Measurements from ENCODE around the gene RPS3.
A peak's percentile ranks its signal among the peaks of the same experiment; 100 is the strongest.

Gene RPS3

DNA sequence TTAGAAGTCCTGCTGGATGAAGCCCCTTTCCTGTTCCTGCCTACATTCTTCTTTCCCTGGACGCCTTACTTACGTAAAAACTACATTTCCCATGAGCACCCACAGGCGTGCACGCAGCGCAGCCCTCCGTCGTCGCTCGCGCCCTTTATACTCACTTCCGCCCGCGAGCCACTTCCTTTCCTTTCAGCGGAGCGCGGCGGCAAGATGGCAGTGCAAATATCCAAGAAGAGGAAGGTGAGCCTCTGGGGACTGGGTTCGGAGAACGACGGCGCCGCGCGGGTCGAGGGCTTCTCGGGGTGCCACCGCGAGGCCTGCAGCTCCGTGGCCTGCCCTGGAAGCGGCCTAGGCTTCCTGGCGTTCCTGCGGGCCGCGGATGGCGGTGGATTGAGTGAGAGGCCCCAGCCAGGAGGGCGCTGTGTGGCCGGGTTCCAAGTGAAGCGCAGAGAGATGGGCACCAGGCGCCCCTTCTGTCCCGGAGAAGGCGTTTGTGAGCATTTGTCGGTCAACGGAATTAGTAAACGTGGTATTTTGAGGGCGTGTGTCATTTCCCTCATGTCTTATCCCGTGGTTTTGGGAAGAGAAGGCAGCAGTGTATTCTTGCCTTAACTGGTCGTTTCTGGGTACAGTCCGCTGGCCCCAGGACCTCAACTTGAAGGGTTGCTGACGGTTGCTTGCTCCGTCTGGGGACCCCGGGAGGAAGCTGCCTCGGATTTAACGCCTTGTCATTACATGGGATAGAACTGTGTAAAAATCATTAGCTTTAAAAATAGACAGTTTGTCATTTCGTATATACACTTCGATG, at the start of gene RPS3 (continued):
- TF ChIP-seq, protein P1, sequence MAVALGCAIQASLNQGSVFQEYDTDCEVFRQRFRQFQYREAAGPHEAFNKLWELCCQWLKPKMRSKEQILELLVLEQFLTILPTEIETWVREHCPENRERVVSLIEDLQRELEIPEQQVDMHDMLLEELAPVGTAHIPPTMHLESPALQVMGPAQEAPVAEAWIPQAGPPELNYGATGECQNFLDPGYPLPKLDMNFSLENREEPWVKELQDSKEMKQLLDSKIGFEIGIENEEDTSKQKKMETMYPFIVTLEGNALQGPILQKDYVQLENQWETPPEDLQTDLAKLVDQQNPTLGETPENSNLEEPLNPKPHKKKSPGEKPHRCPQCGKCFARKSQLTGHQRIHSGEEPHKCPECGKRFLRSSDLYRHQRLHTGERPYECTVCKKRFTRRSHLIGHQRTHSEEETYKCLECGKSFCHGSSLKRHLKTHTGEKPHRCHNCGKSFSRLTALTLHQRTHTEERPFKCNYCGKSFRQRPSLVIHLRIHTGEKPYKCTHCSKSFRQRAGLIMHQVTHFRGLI (tag by site-specific recombination; IDR thresholded peaks at IDR 0.05), result no peak
- TF ChIP-seq ZNF292 (tag by site-specific recombination; IDR thresholded peaks at IDR 0.05; ENCODE audit: borderline replicate concordance, low read depth) (no peak), ZNF324 (tag by site-specific recombination; IDR thresholded peaks at IDR 0.05) (peak; percentile 85), WT1 (tag by site-specific recombination; IDR thresholded peaks at IDR 0.05) (0 out of 2 replicates have a peak, but pooled peaks have one; percentile 19), ZNF558 (tag by site-specific recombination; IDR thresholded peaks at IDR 0.05) (no peak), ZNF776 (tag by site-specific recombination; IDR thresholded peaks at IDR 0.05; ENCODE audit: borderline replicate concordance) (no peak), GLIS2 (tag by site-specific recombination; IDR thresholded peaks at IDR 0.05) (no peak), ZNF747 (tag by site-specific recombination; IDR thresholded peaks at IDR 0.05) (no peak), ZFP69B (tag by site-specific recombination; IDR thresholded peaks at IDR 0.05) (0 out of 2 replicates have a peak, but pooled peaks have one; percentile 36), OVOL3 (tag by site-specific recombination; IDR thresholded peaks at IDR 0.05) (no peak), ZNF132 (tag by site-specific recombination; IDR thresholded peaks at IDR 0.05; ENCODE audit: borderline replicate concordance) (no peak), ZNF112 (tag by site-specific recombination; IDR thresholded peaks at IDR 0.05) (no peak), KLF16 (tag by site-specific recombination; IDR thresholded peaks at IDR 0.05) (0 out of 2 replicates have a peak, but pooled peaks have one; percentile 61), ZNF155 (tag by site-specific recombination; IDR thresholded peaks at IDR 0.05) (no peak), ZNF394 (tag by site-specific recombination; IDR thresholded peaks at IDR 0.05; ENCODE audit: borderline replicate concordance) (peak; percentile 39; the same call in 1 of the 2 replicates), SCRT2 (tag by site-specific recombination; IDR thresholded peaks at IDR 0.05) (no peak), ZNF335 (tag by site-specific recombination; conservative IDR thresholded peaks at IDR 0.05) (peak; percentile 89), SALL2 (tag by site-specific recombination; IDR thresholded peaks at IDR 0.05; ENCODE audit: borderline replicate concordance) (no peak), ZFP41 (tag by site-specific recombination; IDR thresholded peaks at IDR 0.05; ENCODE audit: borderline replicate concordance) (no peak), ZNF501 (tag by site-specific recombination; IDR thresholded peaks at IDR 0.05) (peak; percentile 97), ZNF133 (tag by site-specific recombination; IDR thresholded peaks at IDR 0.05) (no peak), ZNF544 (tag by site-specific recombination; IDR thresholded peaks at IDR 0.05) (no peak), ZFP37 (tag by site-specific recombination; IDR thresholded peaks at IDR 0.05) (peak; percentile 96)
- TF ChIP-seq, protein P2, sequence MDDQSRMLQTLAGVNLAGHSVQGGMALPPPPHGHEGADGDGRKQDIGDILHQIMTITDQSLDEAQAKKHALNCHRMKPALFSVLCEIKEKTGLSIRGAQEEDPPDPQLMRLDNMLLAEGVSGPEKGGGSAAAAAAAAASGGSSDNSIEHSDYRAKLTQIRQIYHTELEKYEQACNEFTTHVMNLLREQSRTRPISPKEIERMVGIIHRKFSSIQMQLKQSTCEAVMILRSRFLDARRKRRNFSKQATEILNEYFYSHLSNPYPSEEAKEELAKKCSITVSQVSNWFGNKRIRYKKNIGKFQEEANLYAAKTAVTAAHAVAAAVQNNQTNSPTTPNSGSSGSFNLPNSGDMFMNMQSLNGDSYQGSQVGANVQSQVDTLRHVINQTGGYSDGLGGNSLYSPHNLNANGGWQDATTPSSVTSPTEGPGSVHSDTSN (CRISPR knock-in tag; IDR thresholded peaks at IDR 0.05), result 0 out of 2 replicates have a peak, but pooled peaks have one; percentile 12
- TF ChIP-seq, protein P3, sequence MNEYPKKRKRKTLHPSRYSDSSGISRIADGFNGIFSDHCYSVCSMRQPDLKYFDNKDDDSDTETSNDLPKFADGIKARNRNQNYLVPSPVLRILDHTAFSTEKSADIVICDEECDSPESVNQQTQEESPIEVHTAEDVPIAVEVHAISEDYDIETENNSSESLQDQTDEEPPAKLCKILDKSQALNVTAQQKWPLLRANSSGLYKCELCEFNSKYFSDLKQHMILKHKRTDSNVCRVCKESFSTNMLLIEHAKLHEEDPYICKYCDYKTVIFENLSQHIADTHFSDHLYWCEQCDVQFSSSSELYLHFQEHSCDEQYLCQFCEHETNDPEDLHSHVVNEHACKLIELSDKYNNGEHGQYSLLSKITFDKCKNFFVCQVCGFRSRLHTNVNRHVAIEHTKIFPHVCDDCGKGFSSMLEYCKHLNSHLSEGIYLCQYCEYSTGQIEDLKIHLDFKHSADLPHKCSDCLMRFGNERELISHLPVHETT (tag by site-specific recombination; IDR thresholded peaks at IDR 0.05), result peak; percentile 72; the same call in 1 of the 2 replicates
- TF ChIP-seq, protein P4, sequence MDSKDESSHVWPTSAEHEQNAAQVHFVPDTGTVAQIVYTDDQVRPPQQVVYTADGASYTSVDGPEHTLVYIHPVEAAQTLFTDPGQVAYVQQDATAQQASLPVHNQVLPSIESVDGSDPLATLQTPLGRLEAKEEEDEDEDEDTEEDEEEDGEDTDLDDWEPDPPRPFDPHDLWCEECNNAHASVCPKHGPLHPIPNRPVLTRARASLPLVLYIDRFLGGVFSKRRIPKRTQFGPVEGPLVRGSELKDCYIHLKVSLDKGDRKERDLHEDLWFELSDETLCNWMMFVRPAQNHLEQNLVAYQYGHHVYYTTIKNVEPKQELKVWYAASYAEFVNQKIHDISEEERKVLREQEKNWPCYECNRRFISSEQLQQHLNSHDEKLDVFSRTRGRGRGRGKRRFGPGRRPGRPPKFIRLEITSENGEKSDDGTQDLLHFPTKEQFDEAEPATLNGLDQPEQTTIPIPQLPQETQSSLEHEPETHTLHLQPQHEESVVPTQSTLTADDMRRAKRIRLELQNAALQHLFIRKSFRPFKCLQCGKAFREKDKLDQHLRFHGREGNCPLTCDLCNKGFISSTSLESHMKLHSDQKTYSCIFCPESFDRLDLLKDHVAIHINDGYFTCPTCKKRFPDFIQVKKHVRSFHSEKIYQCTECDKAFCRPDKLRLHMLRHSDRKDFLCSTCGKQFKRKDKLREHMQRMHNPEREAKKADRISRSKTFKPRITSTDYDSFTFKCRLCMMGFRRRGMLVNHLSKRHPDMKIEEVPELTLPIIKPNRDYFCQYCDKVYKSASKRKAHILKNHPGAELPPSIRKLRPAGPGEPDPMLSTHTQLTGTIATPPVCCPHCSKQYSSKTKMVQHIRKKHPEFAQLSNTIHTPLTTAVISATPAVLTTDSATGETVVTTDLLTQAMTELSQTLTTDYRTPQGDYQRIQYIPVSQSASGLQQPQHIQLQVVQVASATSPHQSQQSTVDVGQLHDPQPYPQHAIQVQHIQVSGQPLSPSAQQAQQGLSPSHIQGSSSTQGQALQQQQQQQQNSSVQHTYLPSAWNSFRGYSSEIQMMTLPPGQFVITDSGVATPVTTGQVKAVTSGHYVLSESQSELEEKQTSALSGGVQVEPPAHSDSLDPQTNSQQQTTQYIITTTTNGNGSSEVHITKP (tag by site-specific recombination; IDR thresholded peaks at IDR 0.05), result no peak
- TF ChIP-seq, protein P5, sequence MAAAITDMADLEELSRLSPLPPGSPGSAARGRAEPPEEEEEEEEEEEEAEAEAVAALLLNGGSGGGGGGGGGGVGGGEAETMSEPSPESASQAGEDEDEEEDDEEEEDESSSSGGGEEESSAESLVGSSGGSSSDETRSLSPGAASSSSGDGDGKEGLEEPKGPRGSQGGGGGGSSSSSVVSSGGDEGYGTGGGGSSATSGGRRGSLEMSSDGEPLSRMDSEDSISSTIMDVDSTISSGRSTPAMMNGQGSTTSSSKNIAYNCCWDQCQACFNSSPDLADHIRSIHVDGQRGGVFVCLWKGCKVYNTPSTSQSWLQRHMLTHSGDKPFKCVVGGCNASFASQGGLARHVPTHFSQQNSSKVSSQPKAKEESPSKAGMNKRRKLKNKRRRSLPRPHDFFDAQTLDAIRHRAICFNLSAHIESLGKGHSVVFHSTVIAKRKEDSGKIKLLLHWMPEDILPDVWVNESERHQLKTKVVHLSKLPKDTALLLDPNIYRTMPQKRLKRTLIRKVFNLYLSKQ (tag by site-specific recombination; IDR thresholded peaks at IDR 0.05; ENCODE audit: borderline replicate concordance), result no peak
- TF ChIP-seq, protein P6, sequence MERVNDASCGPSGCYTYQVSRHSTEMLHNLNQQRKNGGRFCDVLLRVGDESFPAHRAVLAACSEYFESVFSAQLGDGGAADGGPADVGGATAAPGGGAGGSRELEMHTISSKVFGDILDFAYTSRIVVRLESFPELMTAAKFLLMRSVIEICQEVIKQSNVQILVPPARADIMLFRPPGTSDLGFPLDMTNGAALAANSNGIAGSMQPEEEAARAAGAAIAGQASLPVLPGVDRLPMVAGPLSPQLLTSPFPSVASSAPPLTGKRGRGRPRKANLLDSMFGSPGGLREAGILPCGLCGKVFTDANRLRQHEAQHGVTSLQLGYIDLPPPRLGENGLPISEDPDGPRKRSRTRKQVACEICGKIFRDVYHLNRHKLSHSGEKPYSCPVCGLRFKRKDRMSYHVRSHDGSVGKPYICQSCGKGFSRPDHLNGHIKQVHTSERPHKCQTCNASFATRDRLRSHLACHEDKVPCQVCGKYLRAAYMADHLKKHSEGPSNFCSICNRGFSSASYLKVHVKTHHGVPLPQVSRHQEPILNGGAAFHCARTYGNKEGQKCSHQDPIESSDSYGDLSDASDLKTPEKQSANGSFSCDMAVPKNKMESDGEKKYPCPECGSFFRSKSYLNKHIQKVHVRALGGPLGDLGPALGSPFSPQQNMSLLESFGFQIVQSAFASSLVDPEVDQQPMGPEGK (tag by site-specific recombination; IDR thresholded peaks at IDR 0.05), result no peak

Data from HEK293 (cell line).